Muscle of arm (tissue), 14 donors: ENCODE results near the gene ACADS. TPM values are rescaled to one million over a fixed set of nuclear protein-coding genes. Genes with fewer than 3 reads are reported as not detected.

Source experiments
- DNase-seq: peaks from one replicate; pipeline ENCODE4 v3.0.0-alpha.2; 2013
- long read RNA-seq, 11 donors: transcript quantifications; one replicate each; lab custom pipeline, GENCODE V29; 2026
- polyA plus RNA-seq, 12 donors: library from polyadenylated mRNA; unstranded; fragments of 120-200 nt; gene quantifications; one replicate each; pipeline ENCODE4 v1.2.1, GENCODE V29; 2013; ENCODE audit not compliant: insufficient read length in 12 of 12

ACADS gene, protein sequence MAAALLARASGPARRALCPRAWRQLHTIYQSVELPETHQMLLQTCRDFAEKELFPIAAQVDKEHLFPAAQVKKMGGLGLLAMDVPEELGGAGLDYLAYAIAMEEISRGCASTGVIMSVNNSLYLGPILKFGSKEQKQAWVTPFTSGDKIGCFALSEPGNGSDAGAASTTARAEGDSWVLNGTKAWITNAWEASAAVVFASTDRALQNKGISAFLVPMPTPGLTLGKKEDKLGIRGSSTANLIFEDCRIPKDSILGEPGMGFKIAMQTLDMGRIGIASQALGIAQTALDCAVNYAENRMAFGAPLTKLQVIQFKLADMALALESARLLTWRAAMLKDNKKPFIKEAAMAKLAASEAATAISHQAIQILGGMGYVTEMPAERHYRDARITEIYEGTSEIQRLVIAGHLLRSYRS
- 10 to 100 TPM in 11 of 12 donors, not detected in 1; 10.4 to 32.2 (median 15.1) TPM for polyA plus RNA-seq
- long read RNA-seq, donor 1, transcript ACADS-201 (10 exons, 1,950 nt): major isoform, 37 of 84 reads
- long read RNA-seq, donor 1, partial matches to known transcripts: 46 of 84 reads
- long read RNA-seq, donor 1, other reads (novel, unspliced or antisense): 0 of 84 reads
- long read RNA-seq, donor 2, partial matches to known transcripts: 0 of 2 reads
- long read RNA-seq, donor 2, other reads (novel, unspliced or antisense): 0 of 2 reads
- long read RNA-seq, donor 3, partial matches to known transcripts: 0 of 4 reads
- long read RNA-seq, donor 3, other reads (novel, unspliced or antisense): 0 of 4 reads
- long read RNA-seq, donor 4, partial matches to known transcripts: 0 of 4 reads
- long read RNA-seq, donor 4, other reads (novel, unspliced or antisense): 0 of 4 reads
- long read RNA-seq, donor 5, transcript ACADS-201 (10 exons, 1,950 nt): major isoform, 18 of 24 reads
- long read RNA-seq, donor 5, partial matches to known transcripts: 6 of 24 reads
- long read RNA-seq, donor 5, other reads (novel, unspliced or antisense): 0 of 24 reads
- long read RNA-seq, donor 6, partial matches to known transcripts: 0 of 4 reads
- long read RNA-seq, donor 6, other reads (novel, unspliced or antisense): 0 of 4 reads
- long read RNA-seq, donor 7, partial matches to known transcripts: 0 of 3 reads
- long read RNA-seq, donor 7, other reads (novel, unspliced or antisense): 0 of 3 reads
- long read RNA-seq, donor 8, transcript ACADS-201 (10 exons, 1,950 nt): major isoform, 14 of 16 reads
- long read RNA-seq, donor 8, partial matches to known transcripts: 0 of 16 reads
- long read RNA-seq, donor 8, other reads (novel, unspliced or antisense): 0 of 16 reads
- long read RNA-seq, donor 9, partial matches to known transcripts: 0 of 3 reads
- long read RNA-seq, donor 9, other reads (novel, unspliced or antisense): 0 of 3 reads
- long read RNA-seq, donor 10, transcript ACADS-201 (10 exons, 1,950 nt): major isoform, 9 of 9 reads
- long read RNA-seq, donor 10, partial matches to known transcripts: 0 of 9 reads
- long read RNA-seq, donor 10, other reads (novel, unspliced or antisense): 0 of 9 reads
- long read RNA-seq, donor 11, partial matches to known transcripts: 0 of 4 reads
- long read RNA-seq, donor 11, other reads (novel, unspliced or antisense): 0 of 4 reads

GRCh38 chr12:120725659-120726509, at the start of gene ACADS:
Gene ACADS, plus strand, starts transcription at chr12:120725826. Its CDS starts 60 bp downstream, at chr12:120725886.
- peak; percentile 88 for DNase-seq

- no peak for DNase-seq
These were observed 47.7 kb upstream of the ACADS start for GRCh38 chr12:120677765-120678473.

- DNase-seq: no peak
These were observed 47.1 kb upstream of the ACADS start for GRCh38 chr12:120678572-120678971.

DNA sequence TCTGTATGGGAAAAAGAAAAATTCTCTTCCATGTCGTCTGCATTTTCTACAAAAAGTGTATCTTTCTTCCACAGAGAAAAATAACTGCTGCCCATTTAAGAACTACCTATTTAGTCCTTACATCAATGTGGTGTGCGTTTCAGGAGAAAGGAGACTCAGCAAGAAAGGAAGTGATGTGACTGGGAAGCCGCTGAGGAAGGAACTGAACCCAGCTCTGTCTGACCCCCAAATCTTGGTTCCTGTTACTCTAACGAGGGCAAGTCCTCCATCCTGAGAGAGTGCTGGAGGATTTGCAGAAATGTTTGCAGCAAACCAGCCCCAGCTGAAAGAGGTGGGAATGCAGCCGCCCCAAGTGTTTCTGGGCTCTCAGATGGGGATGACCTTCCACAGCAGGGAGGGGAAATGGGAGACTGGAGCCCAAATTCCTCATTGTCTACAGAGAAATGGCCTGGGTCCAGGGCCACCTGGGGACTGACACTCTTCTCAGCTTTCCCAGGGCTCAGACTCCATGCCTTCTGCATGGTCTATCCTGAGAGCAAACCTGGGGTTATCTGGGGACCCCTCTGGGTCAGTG, 45.4 kb upstream of the ACADS start:
- no peak for DNase-seq

- DNase-seq: no peak
These were observed 41.1 kb upstream of the ACADS start for GRCh38 chr12:120684523-120684932.

- DNase-seq: no peak
These were observed 40.1 kb upstream of the ACADS start for GRCh38 chr12:120685522-120685921.

DNA sequence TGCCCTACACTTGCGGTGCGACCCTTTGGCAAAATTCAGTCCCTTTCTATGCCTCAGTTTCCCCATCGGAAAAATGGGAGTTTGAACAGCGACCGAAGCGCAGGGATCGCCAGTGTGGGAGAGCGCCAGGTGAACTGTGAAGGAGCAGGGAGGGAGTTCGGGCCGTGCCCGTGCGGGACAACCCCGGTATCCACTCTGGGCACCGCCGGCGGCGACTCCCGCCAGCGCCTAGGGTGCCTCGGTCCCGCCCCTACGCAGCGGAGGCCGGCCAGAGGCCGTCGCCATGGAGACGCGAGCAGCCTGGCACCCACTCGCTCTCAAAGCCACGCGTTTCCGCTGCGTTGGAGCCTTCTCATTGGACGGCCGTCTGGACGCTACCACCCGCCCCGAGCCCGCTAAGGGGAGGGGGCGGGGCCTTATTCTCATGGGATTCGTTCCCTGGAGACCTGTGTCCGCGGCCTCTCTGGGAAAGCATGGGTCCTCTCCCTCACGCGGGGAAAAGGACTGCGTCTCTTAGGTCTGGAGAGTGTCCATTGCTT, 39.4 kb upstream of the ACADS start:
- DNase-seq: peak; percentile 95

GRCh38 chr12:120686690-120687577, 38.7 kb upstream of the ACADS start, which contains the start of gene MLEC:
Gene MLEC, plus strand, starts transcription at chr12:120687149. Its CDS starts 148 bp downstream, at chr12:120687297.
- DNase-seq: peak; percentile 98

GRCh38 chr12:120687578-120688289, 37.9 kb upstream of the ACADS start:
- DNase-seq: no peak

GRCh38 chr12:120688527-120689071, 37.0 kb upstream of the ACADS start:
- no peak for DNase-seq

- no peak for DNase-seq
These were observed 36.1 kb upstream of the ACADS start for GRCh38 chr12:120689397-120690082.

- no peak for DNase-seq
These were observed 35.6 kb upstream of the ACADS start for GRCh38 chr12:120690083-120690450.

- DNase-seq: no peak
These were observed 34.6 kb upstream of the ACADS start for GRCh38 chr12:120690978-120691377.

- no peak for DNase-seq
These were observed 33.0 kb upstream of the ACADS start for GRCh38 chr12:120692524-120693033.

DNA sequence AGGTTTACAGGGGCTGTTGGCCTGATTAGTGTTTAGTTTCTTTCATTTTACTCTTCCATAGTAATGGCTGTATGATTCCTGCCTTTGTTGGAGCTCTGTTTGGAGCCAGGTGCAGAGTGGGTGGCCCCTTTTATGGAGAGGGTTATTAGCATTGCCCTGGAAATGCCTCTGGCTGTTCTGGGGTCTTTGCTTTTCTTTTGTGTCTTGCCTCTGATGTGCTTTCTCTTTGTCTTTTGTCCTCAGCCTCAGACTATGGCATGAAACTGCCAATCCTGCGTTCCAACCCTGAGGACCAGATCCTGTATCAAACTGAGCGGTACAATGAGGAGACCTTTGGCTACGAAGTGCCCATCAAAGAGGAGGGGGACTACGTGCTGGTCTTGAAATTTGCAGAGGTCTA, 31.8 kb upstream of the ACADS start:
- DNase-seq: no peak

DNA sequence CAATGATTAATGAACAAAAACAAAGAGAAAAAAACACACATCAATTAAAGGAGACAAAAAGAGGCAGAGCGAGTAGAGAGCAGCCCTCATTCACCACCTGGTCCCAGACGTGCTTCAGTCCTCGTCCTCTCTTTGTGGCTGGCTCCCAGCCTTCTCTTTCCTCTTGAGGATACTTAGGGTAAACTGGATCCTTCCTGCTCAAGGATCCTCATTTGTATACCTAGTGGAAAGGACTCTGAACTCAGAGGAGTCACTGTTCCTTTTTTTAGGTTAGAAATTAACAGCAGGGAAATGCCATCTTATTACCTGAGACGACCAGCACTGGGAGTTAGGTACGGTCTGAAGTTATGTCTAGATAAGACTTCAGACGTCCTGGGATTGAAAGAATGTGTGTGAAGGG, 29.0 kb upstream of the ACADS start:
- DNase-seq: no peak
